Dermis blood vessel endothelial cell (primary cell): ENCODE data around the gene ZNF765. TPM values are rescaled to one million over a fixed set of nuclear protein-coding genes. Genes with fewer than 3 reads are reported as not detected.
"Not testable (repeated sequence)": the region's sequence is repeated elsewhere in the genome, so short reads cannot be mapped to it uniquely, and the experiment has no call there.

ENCODE experiments used
- DNase-seq: peaks from one replicate; pipeline ENCODE4 v3.0.0; 2010
- total RNA-seq: library from RNA; depleted of rRNA; stranded (reverse); fragments of >200 nt; gene quantifications from 2 replicates; pipeline ENCODE4 v1.2.3, GENCODE V29; 2014

The ZNF765 gene
- 14.6 and 19.9 TPM in 2 replicates for total RNA-seq

DNA sequence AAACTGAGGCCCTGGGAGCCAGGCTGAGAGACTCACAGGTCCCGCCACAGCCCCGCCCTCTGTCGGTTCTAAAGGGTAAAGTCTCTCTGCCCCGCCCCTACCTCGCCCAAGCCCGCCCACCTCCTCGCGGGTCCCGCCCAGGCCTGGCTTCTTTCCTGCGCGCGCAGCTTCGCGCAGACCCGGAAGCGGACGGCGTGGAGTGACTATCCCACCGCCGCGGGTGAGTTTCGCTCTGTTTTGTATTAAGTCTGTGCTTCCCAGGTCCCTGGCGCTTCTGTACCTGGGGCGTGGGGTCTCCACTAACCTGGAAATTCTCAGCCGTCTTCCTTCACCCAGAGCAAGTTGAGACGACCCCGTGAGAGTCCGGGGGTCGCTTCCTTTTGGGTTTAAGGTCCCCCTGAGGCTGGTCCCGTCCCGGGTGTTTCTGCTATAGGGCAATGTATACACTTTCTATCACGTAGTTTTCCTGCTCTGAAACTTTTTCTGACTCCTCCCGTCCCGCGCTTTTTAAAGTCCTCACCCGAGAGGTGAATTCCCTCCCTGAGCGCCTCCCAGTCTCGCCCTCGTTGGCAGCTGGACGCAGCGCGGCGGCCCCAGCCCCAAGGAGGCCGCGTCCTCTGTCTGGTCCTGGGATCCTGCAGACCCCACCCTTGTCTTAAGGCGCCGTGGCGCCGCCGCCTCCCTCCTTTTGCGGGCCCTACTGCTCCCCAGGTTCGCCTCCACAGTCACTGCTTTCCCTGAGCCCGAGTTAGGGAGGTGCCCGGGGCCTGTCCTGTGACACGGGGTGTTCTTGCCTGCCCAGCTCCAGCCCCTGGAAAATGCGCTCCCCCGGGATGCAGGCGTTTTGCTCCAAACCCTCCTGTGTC is at the start of gene ZNF765:
TSS of gene ZNF765 (plus strand) at position 176 of the 866 bp plus-strand sequence. CDS start 2,867 bp downstream, outside the sequence.
- DNase-seq = peak; percentile 94

DNA sequence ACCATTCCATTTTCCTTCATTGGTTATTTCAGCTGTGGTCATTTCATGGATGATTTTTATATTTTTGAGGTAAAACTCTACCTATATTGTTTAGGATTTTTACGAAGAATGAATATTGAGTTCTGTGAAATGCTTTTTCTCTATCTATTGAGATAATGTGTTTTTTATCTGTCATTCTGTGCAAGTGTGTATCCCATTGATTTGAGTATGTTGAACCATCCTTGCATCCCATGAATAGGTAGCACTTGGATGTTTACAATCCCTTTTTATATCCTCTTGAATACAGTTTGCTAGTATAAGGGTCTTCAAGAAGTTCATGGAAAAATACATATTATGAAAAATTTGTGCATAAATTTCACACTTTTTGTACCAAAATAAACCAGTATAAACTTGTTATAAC is 39.2 kb upstream of the ZNF765 start:
- no peak for DNase-seq

DNA sequence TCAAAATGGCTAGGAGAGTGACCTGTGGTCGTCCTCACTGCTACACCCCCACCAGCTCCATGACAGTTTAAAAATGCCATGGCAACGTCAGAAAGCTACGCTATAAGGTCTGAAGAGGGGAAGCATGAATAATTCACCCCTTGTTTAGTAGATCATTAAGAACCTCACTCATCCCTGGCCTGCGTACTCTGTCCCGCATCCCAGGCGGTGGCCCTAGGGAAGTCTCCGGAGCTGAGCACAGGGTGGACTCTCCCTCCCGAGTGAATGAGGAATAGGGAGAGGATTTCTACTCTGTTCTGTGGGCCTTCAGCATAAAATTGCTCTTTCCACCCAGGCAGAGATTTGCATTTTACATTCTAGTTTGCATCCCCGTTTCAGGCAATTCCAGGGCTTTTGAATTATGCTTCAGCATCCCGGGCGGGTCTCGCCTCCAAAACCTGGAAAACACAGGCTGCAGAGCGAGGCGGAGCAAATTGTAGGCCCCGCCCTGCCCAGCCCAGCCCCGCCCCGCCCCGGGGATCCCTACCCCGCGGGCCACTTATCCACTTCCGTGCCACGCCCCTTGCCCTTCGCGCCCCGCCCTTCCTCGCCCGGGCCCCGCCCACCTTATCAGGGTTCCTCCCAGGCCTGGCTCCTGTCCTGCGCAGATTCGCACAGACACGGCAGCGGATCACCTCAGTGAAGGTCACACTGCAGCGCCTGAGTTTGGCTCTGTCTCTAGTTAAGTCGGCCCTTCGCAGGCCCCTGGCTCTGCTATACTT is 36.9 kb upstream of the ZNF765 start:
- no peak for DNase-seq

DNA sequence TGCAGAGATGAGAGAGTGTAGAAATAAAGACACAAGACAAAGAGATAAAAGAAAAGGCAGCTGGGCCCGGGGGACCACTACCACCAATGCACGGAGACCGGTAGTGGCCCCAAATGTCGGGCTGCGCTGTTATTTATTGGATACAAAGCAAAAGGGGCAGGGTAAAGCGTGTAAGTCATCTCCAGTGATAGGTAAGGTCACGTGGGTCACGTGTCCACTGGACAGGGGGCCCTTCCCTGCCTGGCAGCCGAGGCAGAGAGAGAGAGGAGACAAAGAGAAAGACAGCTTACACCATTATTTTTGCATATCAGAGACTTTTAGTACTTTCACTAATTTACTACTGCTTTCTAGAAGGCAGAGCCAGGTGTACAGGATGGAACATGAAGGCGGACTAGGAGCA is 34.9 kb upstream of the ZNF765 start:
- DNase-seq = not testable (repeated sequence)

DNA sequence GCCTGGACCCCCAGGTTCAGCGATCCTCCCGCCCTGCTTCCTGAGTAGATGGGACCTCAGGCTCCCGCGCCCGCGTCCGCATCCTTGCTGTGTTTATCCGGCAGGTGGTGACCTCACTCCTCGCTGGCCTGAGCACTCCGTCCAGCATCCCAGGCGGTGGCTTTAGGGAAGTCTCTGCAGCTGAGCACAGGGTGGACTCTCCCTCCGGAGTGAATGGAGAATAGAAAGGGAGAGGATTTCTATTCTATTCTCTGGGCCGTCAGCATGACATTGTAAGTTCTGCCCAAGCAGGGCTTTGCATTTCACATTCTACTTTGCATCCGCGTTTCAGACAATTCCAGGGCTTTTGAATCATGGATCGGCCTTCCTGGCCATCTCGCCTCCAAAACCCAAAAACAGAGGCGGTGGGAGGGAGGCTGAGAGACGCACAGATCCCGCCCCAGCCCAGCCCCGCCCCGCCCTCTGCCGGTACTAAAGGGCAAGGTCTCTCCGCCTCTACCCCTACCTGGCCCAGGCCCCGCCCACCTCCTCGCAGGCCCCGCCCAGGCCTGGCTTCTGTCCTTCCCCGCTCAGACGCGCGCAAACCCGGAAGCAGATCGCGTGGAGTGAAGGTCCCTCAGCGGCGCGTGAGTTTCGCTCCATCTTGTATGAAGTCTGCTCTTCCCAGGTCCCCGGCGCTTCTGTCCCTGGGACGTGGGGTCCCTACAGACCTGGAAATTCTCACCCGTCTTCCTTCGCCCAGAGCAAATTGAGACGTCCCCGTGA is 29.6 kb upstream of the ZNF765 start, which contains the start of gene ZNF525:
TSS of gene ZNF525 (plus strand) at position 572 of the 765 bp plus-strand sequence. CDS start 6,577 bp downstream, outside the sequence.
- peak; percentile 84 for DNase-seq

DNA sequence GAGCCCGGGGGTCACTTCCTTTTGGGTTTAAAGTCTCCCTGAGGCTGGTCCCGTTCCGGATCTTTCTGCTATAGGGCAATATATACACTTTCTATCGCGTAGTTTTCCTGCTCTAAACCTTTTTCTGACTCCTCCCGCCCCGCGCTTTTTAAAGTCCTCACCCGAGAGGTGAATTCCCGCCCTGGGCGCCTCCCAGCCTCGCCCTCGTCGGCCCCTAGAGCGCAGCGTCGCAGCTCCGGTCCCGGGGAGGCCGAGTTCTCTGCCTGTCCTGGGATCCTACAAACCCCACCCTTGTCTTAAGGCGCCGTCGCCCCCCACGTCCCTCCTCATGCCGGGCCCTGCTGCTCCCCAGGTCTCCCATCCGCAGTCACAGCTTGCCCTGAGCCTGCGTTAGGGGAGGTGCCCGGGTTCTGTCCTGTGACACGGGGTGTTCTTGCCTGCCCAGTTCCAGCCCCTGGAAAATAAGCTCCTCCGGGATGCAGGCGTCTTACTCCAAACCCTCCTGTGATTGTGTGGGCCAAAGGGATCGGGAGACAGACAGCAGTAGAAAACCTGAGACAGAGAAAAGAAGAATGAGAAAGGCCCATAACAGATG is 29.0 kb upstream of the ZNF765 start:
- DNase-seq = peak; percentile 29

DNA sequence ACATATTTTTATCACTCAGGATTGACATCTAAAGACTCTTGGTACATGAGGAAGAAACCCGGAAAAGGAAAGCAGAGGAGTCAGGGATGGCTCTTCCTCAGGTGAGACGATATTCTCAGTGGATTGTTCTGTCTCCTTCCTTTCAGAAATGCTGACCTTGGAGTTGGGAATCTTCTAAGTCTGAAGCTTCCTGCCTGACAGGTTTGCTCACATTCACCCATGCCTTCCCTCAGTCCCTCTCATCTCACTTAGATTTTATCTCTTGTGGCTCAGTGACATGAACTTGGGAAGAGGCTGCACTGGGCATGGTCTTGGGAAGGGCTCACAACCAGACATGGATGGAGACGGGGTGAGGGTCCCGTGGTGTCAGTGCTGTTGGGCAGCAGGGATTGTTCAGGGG is 22.8 kb upstream of the ZNF765 start:
- no peak for DNase-seq

DNA sequence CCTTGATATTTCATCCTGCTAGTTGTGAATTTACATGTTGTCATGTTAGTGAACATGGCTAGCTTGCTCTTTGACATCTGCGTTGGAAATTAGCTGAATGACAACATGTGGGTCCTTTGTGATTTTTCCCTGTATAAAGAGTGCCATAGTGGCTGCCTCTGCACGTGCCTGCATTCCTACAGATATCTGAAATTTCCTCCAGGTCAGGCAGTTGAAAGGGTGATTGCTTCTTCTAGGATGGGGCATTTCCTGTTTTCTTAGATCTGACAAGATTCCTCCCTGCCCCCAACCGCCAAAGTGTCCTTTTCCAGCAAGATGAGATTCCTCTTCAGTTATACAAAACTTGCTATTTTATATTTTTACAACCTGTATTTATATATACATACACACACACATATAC is 20.7 kb upstream of the ZNF765 start:
- DNase-seq = no peak

DNA sequence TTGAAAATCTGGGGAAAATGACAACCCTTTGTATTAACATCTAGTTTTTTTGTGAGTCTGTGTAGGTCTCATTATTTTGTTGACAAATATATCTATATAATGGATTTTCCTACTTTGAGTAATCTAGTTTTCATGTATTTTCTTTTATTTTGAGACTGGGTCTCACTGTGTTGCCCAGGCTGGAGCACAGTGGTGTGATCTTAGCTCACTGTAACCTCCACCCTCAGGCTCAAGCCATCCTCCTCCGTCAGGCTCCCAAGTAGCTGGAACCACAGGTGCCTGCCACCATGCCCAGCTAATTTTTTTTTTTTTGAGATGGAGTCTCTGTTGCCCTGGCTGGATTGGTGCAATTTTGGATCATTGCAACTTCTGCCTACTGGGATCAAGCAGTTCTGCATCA is 20.2 kb upstream of the ZNF765 start:
- DNase-seq = no peak

DNA sequence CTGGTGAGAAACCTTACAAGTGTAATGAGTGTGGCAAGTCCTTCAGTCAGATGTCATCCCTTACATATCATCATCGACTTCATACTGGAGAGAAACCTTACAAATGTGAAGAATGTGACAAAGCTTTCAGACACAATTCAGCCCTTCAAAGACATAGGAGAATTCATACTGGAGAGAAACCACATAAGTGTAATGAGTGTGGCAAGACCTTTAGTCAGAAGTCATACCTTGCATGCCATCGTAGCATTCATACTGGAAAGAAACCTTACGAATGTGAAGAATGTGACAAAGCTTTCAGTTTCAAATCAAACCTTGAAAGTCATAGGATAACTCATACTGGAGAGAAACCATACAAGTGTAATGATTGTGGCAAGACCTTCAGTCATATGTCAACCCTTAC is 13.6 kb upstream of the ZNF765 start:
- DNase-seq = no peak

DNA sequence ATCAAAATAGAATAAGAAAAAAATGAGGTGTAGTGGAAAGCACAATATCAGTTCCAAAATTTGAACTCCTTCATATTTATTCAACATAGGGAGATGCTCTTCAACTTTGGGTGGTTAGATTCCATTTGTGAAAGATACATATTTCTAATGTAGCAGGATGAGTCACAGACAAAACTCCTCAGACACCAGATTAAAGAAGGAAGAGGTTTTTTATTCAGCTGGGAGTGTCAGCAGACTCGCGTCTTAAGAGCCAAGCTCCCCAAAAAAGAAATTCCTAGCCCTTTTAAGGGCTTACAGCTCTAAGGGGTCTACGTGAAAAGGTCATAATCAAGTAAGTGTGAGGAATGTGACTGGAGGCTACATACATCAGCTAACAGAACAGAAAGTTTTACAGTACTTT is 6.8 kb upstream of the ZNF765 start:
- DNase-seq = no peak

DNA sequence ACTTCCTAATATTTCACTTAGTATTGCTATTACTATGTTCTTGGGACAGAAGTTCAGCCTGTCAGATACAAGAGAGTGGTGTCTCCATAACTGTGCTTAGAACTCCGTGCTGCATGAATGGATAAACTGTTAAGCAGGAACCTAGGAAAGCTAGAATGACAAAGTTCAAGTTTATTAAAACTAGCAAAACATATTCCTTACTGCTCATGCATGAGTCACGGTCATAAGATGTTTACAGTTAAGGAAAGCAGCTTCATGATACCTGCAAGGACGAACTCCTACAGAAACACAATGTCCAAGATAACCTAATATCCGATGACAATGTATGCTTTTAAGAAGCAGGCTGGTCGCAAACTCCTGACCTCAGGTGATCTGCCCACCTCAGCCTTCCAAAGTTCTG is 6.0 kb upstream of the ZNF765 start:
- no peak for DNase-seq

DNA sequence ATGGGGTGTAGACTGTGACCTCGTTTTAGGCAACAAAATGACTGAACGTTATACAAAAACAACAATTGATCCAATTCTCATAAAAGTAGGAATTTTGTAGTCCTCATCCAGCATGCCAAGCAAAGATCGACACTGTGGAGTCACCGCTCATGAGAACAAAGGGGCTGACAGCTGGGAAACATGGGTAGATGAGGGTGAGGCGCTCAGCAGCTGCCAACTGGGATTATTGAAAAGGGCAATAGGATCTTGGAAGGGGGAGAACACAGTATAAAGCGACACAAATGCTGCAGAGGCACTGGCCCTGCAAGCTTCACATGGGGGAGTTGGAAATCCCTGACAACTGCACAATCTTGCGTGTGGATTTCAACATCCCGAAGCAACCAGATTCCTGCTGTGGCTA is 5.4 kb upstream of the ZNF765 start:
- no peak for DNase-seq

DNA sequence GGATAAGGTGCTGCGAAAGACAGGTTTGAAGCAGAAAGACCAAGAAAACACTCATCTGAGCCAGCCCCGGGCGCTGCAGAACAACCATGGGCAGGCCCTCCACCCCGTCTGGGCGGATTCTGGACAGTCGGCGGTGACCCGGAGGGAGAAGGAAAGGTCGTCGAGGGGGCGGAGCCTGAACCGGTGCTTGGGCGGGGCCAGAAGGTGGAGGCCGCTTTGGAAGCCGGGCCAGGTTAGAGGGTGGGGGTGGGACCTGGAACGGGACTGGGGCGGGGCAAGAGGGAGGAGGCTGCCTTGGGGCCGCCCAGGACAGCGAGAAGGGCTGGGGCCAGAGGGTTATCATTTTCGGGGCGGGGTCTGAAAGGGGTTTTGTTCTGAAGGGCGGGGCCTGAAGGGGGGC is 5.0 kb upstream of the ZNF765 start:
- DNase-seq = no peak

DNA sequence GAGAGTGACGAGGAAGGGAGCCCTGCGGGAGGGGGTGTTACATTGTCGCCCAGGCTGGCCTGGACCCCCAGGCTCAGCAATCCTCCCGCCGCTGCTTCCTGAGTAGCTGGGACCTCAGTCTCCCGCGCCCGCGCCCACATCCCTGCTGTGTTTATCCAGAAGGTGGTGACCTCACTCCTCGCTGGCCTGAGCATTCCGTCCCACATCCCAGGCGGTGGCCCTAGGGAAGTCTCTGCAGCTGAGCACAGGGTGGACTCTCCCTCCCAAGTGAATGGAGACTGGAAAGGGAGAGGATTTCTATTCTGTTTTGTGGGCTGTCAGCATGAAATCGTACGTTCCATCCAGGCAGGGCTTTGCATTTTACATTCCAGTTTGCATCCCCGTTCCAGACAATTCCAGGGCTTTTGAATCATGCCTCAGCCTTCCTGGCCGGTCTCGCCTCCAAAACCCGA is 401 bp upstream of the ZNF765 start:
- DNase-seq = peak; percentile 57

DNA sequence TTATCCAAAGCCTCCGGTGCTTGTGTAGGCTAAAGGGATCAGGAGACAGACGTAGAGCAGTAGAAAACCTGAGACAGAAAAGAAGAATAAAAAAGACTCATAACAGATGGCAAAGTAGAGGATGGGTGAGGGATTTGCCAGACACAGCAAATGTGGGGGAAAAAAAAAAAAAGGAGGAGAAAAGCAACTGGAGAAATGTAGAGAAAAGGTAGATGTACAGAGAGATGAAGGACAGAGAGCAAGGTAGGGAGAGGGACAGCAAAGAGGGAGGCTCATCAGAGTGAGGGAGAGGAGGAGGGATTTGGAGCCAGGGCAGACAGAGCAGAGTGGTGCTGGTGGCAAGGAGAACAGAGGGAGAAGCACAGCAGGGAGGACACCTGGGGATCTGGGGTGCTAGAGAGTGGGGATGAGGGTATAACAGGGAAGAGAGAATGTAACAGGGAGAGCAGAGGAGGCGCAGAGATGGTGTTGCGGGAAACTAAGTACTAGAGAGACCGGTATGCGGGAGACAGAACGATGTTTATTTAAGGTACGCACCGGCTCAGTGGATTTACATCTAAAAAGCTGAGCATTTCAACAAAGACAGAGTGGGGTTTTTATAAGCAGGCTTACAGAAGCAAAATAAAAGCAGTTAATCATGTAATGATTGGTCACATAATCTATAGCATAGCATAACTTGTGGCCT is 1.0 kb downstream of the ZNF765 start:
- not testable (repeated sequence) for DNase-seq

DNA sequence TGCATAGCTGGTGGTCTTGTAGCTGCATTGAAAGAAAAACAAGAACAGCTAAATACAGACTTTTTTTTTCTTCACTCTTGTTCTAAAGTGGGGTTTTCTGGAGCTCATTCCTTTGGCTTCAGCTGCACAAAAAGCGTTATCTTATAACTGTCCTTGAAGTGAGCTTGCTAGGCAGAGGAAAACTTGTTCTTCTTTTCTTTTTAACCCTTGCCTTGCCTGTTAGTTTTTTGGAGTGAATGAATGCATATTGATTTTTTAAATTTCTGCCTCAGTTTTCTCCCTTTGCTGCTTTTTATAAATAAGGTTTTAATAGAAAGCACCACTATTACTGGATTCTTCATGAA is 1.5 kb downstream of the ZNF765 start:
- DNase-seq = no peak

DNA sequence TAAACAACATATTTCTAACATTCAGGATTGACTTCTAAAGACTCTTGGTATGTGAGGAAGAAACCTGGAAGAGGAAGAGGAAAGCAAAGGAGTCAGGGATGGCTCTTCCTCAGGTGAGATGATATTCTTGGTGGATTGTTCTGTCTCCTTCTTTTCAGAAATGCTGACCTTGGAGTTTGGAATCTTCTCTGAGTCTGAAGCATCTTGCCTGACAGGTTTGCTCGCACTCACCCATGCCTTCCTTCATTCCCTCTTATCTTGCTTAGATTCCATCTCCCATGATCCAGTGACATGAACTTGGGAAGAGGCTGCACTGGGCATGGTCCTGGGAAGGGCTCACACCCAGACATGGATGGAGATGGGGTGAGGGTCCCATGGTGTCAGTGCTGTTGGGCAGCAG is 3.0 kb downstream of the ZNF765 start:
- DNase-seq = not testable (repeated sequence)

DNA sequence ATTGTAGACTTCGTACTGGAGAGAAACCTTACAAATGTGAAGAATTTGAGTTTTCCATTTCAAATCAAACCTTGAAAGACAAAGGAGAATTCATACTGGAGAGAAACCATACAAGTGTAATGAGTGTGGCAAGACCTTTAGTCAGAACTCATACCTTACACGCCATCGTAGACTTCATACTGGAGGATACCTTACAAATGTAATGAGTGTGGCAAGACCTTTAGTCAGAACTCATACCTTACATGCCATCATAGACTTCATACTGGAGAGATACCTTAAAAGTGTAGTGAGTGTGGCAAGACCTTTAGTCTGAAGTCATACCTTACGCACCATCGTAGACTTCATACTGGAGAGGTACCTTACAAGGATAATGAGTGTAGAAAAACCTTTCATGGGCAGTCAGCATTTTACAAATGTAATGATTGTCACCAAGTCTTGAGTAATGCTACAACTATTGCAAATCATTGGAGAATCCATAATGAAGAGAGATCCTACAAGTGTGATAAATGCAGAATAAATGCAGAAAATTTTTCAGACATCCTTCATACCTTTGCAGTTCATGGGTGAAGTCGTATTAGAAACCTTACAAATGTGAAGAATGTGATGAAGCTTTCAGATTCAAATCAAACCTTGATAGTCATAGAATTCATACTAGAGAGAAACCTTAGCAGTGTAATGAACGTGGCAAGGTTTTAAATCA is 14.7 kb downstream of the ZNF765 start:
- DNase-seq = no peak

DNA sequence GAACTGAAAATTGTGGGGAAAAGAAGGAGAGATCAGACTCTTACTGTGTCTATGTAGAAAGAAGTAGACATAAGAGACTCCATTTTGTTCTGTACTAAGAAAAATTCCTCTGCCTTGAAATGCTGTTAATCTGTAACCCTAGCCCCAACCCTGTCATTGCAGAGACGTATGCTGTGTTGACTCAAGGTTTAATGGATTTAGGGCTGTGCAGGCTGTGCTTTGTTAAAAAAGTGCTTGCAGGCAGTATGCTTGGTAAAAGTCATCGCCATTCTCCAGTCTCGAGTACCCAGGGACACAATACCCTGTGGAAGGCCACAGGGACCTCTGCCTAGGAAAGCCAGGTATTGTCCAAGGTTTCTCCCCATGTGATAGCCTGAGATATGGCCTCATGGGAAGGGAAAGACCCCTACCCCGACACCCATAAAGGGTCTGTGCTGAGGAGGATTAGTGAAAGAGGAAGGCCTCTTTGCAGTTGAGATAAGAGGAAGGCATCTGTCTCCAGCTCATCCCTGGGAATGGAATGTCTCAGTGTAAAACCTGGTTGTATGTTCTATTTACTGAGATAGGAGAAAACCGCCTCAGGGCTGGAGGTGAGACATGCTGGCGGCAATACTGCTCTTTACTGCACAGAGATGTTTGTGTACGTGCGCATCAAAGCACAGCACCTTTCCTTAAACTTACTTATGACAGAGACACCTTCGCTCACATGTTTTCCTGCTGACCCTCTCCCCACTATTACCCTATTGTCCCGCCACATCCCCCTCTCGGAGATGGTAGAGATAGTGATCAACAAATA is 25.8 kb downstream of the ZNF765 start:
- not testable (repeated sequence) for DNase-seq
